Psoas muscle (tissue), 8 donors: ENCODE data around the gene VILL. TPM values are rescaled to one million over a fixed set of nuclear protein-coding genes. Genes with fewer than 3 reads are reported as not detected.

ENCODE experiments used
- ATAC-seq, 4 donors: fragments of 200-7000 bp; cut with Tn5 transposase; one replicate each; pipeline ENCODE4 v1.9.1; 2020; ENCODE audit warnings: moderate library complexity in 3 of 4, mild to moderate bottlenecking in 2 of 4
- DNase-seq, 2 donors: peaks; one replicate each; pipeline ENCODE4 v3.0.0-alpha.2; 2020
- H3K27ac ChIP-seq: fragments of 200-600 bp; one replicate; pipeline ENCODE4 v1.8.0; 2022
- H3K27me3 ChIP-seq, 3 donors: fragments of 200-600 bp in 1 of 3; one replicate each; pipeline versions ENCODE4 v1.6.1 to v1.8.0; 2013 to 2022; ENCODE audit warnings: low read length in 2 of 3, mild to moderate bottlenecking in 2 of 3, moderate library complexity in 1 of 3; ENCODE audit not compliant: insufficient read depth in 3 of 3
- H3K36me3 ChIP-seq, 2 donors: fragments of 200-600 bp in 1 of 2; one replicate each; pipeline versions ENCODE4 v1.6.1 to v1.8.0; 2013 to 2022; ENCODE audit warnings: low read depth in 1 of 2, mild to moderate bottlenecking in 1 of 2, moderate library complexity in 1 of 2; ENCODE audit not compliant: insufficient read depth in 1 of 2
- H3K4me1 ChIP-seq: fragments of 200-600 bp; one replicate; pipeline ENCODE4 v1.8.0; 2022
- H3K4me3 ChIP-seq: fragments of 200-600 bp; one replicate; pipeline ENCODE4 v1.8.0; 2022; ENCODE audit warnings: mild to moderate bottlenecking
- H3K9me3 ChIP-seq: fragments of 200-600 bp; one replicate; pipeline ENCODE4 v1.8.0; 2022
- WGBS, 3 donors: extraction: QIAGEN DNeasy Blood & Tissue Kit; methylation state at CpG; one replicate each; pipeline versions ENCODE4 v1.1.6 to v1.1.7; 2013; 5-methylcytosine and 5-hydroxymethylcytosine counted together
- intact Hi-C, 2 donors: fragments of 100-400 bp; cut with DNase I; formaldehyde crosslinking; loops; one replicate each; pipeline versions ENCODE4 v1.11.0 to v1.14.2; 2022
- polyA plus RNA-seq, 3 donors: library from polyadenylated mRNA; stranded (reverse); fragments of 200-250 nt; gene quantifications; one replicate each; pipeline ENCODE4 v1.2.3, GENCODE V29; 2013
- total RNA-seq, 4 donors: library from RNA; stranded (reverse); fragmentation: NEBNext Ultra II Directional in 2 of 4; extraction: Animal tissue kit (Norgen Biotek cat#: 25700) in 2 of 4; gene quantifications; one replicate each; pipeline versions ENCODE4 v1.2.1 to v1.2.4, GENCODE V29; 2021 to 2023
- TF ChIP-seq, protein P1 (sequence below): fragments of 200-600 bp; IDR thresholded peaks from one replicate; pipeline ENCODE4 v1.8.0; 2022; ENCODE audit warnings: antibody characterized with exemption
- donor health status: healthy with polysubstance abuse.
- donor health status: DM: no; HTN: no; CAD: no; lungs with moderate emphysema.
- donor health status: Bipolar disorder and iron deficiency.
- donor health status: healthy.
- donor health status: DM: yes; HTN: yes; CAD: no.
- donor health status: DM: no; HTN: no; CAD: no.
- donor health status: DM: no; HTN: no; CAD: no.
- donor health status: DM: yes; HTN: yes; CAD: no.

The VILL gene
- total and polyA plus RNA-seq, 7 donors, result 0.65 to 2.1 (median 0.92) TPM

DNA sequence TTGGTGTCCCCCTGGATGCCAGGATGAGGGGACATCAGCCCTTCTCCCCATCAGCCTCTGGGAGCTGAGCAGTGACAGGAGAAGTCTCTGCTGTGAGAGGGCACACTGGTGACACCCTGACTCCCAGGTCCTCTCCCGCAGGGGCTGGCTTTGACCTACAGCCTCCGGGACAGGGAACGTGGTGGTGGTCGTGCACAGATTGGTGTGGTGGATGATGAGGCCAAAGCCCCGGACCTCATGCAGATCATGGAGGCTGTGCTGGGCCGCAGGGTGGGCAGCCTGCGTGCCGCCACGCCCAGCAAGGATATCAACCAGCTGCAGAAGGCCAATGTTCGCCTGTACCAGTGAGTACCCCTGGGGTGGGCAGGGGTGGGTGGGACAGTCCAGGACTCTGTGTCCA lies 6.8 kb downstream of the VILL start:
- no peak for ATAC-seq
- no peaks in the 10 kb centered on the region for H3K9me3 ChIP-seq
- 87 to 93% (median 89%) methylated on average over 10 of the region's 10 CpGs for WGBS, 3 donors
- H3K27me3 ChIP-seq, result no peaks in the 10 kb centered on the region
- no peak overlapping the region for H3K27ac ChIP-seq
- TF ChIP-seq, protein P1, sequence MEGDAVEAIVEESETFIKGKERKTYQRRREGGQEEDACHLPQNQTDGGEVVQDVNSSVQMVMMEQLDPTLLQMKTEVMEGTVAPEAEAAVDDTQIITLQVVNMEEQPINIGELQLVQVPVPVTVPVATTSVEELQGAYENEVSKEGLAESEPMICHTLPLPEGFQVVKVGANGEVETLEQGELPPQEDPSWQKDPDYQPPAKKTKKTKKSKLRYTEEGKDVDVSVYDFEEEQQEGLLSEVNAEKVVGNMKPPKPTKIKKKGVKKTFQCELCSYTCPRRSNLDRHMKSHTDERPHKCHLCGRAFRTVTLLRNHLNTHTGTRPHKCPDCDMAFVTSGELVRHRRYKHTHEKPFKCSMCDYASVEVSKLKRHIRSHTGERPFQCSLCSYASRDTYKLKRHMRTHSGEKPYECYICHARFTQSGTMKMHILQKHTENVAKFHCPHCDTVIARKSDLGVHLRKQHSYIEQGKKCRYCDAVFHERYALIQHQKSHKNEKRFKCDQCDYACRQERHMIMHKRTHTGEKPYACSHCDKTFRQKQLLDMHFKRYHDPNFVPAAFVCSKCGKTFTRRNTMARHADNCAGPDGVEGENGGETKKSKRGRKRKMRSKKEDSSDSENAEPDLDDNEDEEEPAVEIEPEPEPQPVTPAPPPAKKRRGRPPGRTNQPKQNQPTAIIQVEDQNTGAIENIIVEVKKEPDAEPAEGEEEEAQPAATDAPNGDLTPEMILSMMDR, result no peak
- intact Hi-C loops, result no loop called here
- H3K4me1 ChIP-seq, result peaks cover 4% of the 10 kb centered on the region
- peak in 1 of 2 donors; percentile 48 for DNase-seq
- no peaks in the 10 kb centered on the region for H3K36me3 ChIP-seq
- no peak overlapping the region for H3K4me3 ChIP-seq

DNA sequence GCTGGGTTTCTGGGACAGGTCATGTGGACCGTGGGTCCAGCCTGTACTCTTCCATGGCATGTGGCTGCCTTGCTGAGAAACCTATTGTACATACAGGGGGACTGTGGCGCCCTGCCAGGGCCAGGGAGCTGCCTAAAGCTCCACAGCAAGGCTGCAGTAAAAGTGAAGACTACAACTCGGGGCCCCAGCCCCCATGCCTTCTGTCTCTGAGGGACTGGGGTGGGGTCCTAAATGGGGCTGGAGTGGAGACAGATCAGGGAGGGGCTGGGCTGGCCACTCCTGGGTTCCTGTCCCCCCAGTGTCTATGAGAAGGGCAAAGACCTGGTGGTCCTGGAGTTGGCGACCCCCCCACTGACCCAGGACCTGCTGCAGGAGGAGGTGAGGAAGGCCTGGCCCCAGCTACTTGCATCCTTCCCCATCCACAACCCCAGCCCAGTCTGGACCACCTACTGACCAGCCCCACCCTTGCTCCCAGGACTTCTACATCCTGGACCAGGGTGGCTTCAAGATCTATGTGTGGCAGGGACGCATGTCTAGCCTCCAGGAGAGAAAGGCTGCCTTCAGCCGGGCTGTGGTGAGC lies 7.3 kb downstream of the VILL start:
- DNase-seq (peak in 1 of 2 donors; percentile 62), ATAC-seq (peak in 1 of 4 donors; percentile 1)
- no peaks in the 10 kb centered on the region for H3K27me3 ChIP-seq
- no peak overlapping the region for H3K27ac ChIP-seq
- H3K36me3 ChIP-seq, result no peaks in the 10 kb centered on the region
- WGBS, 3 donors, result 80 to 92% (median 89%) methylated on average over 6 of the region's 6 CpGs
- H3K4me1 ChIP-seq, result peaks cover 4% of the 10 kb centered on the region
- no peaks in the 10 kb centered on the region for H3K9me3 ChIP-seq
- intact Hi-C loops, result no loop called here
- no peak overlapping the region for H3K4me3 ChIP-seq
- TF ChIP-seq, protein P1, result no peak

DNA sequence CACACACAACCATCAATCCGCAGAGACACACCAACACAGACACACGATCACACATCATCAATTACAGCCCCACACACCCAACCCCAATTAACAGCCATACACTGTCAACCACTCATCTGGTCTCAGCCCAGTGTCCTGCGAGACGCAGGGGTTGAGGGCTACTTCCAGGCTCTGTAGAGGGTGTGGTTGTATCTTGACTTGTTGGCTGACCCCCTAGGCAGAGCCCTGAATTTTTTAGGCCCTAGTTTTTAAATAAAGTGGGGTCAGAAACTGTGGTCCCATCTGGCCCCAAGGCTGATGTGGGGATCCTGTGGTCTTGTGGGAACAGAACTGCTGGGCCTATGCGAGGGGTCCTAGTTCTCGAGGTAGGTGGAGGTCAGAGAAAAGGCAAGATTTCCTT lies 9.2 kb downstream of the VILL start:
- ATAC-seq (no peak), DNase-seq (no peak)
- 87 to 94% (median 92%) methylated on average over 6 of the region's 6 CpGs for WGBS, 3 donors
- Histone ChIP-seq H3K27me3 (no peaks in the 10 kb centered on the region), H3K4me1 (peaks cover 10% of the 10 kb centered on the region), H3K27ac (no peak overlapping the region), H3K4me3 (no peak overlapping the region), H3K9me3 (no peaks in the 10 kb centered on the region), H3K36me3 (no peaks in the 10 kb centered on the region)
- intact Hi-C loops, result loop anchor here in 1 of 2 donors (10.0 kb wide), 1 partner anchor 145 kb away; no protein-coding TSS in a partner anchor
- TF ChIP-seq, protein P1, result no peak

DNA sequence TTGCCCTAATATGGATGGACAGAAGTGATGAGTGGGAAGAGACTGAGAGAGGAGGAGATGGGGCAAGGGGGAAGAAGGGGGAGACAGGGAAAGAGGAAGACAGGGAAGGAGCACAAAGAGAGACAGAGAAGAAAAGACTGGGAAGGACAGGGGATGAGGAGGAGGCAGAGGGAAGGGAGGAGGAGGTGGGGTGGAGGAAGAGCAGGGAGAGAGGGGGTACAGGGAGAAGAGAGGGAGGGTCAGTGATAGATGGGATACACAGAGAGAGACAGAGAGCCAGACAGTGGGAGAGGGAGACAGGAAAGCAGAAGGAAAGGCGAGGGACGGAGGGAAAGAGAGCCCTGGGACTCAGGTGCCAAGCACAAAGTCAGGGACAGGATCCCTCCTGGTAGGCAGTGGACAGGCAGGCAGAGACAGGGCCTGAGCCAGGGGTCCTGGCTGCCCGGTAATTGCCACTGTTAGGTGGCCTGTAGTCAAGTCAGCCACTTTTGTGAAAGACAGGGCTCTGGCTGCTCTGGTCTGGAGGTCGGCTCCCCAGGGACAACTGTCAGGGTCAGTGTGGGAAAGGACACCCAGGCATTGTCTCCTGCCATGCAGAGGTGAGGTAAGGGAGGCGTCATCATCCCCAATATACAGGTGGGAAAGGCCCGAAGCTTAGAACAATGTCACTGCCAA lies 9.8 kb downstream of the VILL start:
- intact Hi-C loops, result loop anchor here in 1 of 2 donors (10.0 kb wide), 1 partner anchor 146 kb away; no protein-coding TSS in a partner anchor
- no peaks in the 10 kb centered on the region for H3K27me3 ChIP-seq
- H3K27ac ChIP-seq, result no peak overlapping the region
- TF ChIP-seq, protein P1, result no peak
- DNase-seq (no peak), ATAC-seq (no peak)
- H3K4me1 ChIP-seq, result peaks cover 10% of the 10 kb centered on the region
- H3K4me3 ChIP-seq, result no peak overlapping the region
- 95 to 97% (median 96%) methylated on average over 6 of the region's 6 CpGs for WGBS, 3 donors
- H3K36me3 ChIP-seq, result no peaks in the 10 kb centered on the region
- no peaks in the 10 kb centered on the region for H3K9me3 ChIP-seq
